ENCODE measurements around the gene SOCS2.

DNA sequence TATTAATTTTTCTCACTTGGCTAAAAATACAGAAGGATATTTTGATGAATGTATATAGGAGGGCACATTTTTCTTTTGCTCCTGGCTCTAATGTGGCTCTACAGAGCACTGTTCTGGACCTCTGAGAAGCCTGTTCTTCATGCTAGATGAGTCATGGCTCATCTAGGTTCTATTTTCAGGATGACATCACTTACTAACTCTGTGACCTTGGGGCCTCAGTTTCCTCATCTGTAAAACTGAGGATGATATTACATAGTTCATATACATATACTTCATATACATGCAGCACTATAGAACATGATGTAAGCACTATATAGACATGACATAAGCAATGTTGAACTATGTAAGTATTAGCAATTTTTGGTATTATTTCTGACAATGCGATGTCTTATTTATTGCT is 35.8 kb downstream of the SOCS2 start:
- TF ChIP-seq, protein P1, sequence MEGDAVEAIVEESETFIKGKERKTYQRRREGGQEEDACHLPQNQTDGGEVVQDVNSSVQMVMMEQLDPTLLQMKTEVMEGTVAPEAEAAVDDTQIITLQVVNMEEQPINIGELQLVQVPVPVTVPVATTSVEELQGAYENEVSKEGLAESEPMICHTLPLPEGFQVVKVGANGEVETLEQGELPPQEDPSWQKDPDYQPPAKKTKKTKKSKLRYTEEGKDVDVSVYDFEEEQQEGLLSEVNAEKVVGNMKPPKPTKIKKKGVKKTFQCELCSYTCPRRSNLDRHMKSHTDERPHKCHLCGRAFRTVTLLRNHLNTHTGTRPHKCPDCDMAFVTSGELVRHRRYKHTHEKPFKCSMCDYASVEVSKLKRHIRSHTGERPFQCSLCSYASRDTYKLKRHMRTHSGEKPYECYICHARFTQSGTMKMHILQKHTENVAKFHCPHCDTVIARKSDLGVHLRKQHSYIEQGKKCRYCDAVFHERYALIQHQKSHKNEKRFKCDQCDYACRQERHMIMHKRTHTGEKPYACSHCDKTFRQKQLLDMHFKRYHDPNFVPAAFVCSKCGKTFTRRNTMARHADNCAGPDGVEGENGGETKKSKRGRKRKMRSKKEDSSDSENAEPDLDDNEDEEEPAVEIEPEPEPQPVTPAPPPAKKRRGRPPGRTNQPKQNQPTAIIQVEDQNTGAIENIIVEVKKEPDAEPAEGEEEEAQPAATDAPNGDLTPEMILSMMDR (IDR thresholded peaks at IDR 0.05), result no peak
- TF ChIP-seq POLR2AphosphoS5 (IDR thresholded peaks at IDR 0.05) (no peak), POLR2A (IDR thresholded peaks at IDR 0.05) (no peak)
